CD4-positive, alpha-beta memory T cell (primary cell): ENCODE data around the gene EXD3. TPM values are rescaled to one million over a fixed set of nuclear protein-coding genes. Genes with fewer than 3 reads are reported as not detected.
"Not testable (repeated sequence)": the region's sequence is repeated elsewhere in the genome, so short reads cannot be mapped to it uniquely, and the experiment has no call there.

Experiments
- CTCF ChIA-PET: fragments of 350-600 bp; sonication (Branson Sonifier 250); formaldehyde crosslinking; loops from one replicate; lab custom pipeline; 2021; ENCODE audit warnings: inconsistent platforms; ENCODE audit not compliant: partially characterized antibody; lab: Charles Lee
- POLR2A ChIA-PET: fragments of 350-600 bp; sonication (Branson Sonifier 250); formaldehyde crosslinking; loops from one replicate; lab custom pipeline; 2021; ENCODE audit not compliant: partially characterized antibody; lab: Charles Lee
- DNase-seq, 5 donors: peaks; one replicate each; pipeline versions ENCODE4 v3.0.0 to v3.0.0-alpha.2; 2020 to 2022; ENCODE audit warnings: mixed read lengths in 1 of 5
- H3K27ac ChIP-seq: one replicate; pipeline ENCODE4 v1.7.0; 2013; ENCODE audit warnings: low read depth, low read length
- H3K27me3 ChIP-seq: 2 replicates; pipeline ENCODE4 v1.7.0; 2013; ENCODE audit warnings: mild to moderate bottlenecking, low read length, moderate library complexity; ENCODE audit not compliant: insufficient read depth
- H3K36me3 ChIP-seq: 2 replicates; pipeline ENCODE4 v1.7.0; 2013; ENCODE audit warnings: mild to moderate bottlenecking, low read length, moderate library complexity; ENCODE audit not compliant: insufficient read depth
- H3K4me1 ChIP-seq: 2 replicates; pipeline ENCODE4 v1.7.0; 2013; ENCODE audit warnings: mild to moderate bottlenecking, low read length, moderate library complexity; ENCODE audit not compliant: insufficient read depth
- H3K4me3 ChIP-seq, 2 donors: one replicate each; pipeline ENCODE4 v1.7.0; 2013; ENCODE audit warnings: low read length in 2 of 2, mild to moderate bottlenecking in 1 of 2
- H3K9me3 ChIP-seq, 2 donors: one replicate each; pipeline ENCODE4 v1.7.0; 2013; ENCODE audit warnings: low read length in 2 of 2, control low read depth in 1 of 2; ENCODE audit not compliant: control insufficient read depth in 1 of 2
- H3K27ac Mint-ChIP-seq, 7 donors: one replicate each; pipeline ENCODE4 v1.8.0; 2020 to 2021; ENCODE audit warnings: mixed read lengths in 7 of 7, mild to moderate bottlenecking in 6 of 7, inconsistent platforms in 3 of 7, moderate library complexity in 3 of 7
- H3K27me3 Mint-ChIP-seq, 2 donors: one replicate each; pipeline ENCODE4 v1.8.0; 2020 to 2021; ENCODE audit warnings: mixed read lengths in 2 of 2
- H3K36me3 Mint-ChIP-seq, 2 donors: one replicate each; pipeline ENCODE4 v1.8.0; 2020 to 2021; ENCODE audit warnings: mixed read lengths in 2 of 2, inconsistent platforms in 1 of 2, mild to moderate bottlenecking in 1 of 2
- H3K4me1 Mint-ChIP-seq, 4 donors: one replicate each; pipeline ENCODE4 v1.8.0; 2020 to 2021; ENCODE audit warnings: mixed read lengths in 4 of 4, mild to moderate bottlenecking in 1 of 4
- H3K4me3 Mint-ChIP-seq, 8 donors: one replicate each; pipeline ENCODE4 v1.8.0; 2020 to 2021; ENCODE audit warnings: mixed read lengths in 8 of 8, mild to moderate bottlenecking in 7 of 8, moderate library complexity in 6 of 8, inconsistent platforms in 3 of 8
- H3K9me3 Mint-ChIP-seq, 8 donors: one replicate each; pipeline ENCODE4 v1.8.0; 2020 to 2021; ENCODE audit warnings: mixed read lengths in 8 of 8, mild to moderate bottlenecking in 5 of 8, inconsistent platforms in 3 of 8, moderate library complexity in 1 of 8
- intact Hi-C: fragments of 100-400 bp; cut with micrococcal nuclease; formaldehyde crosslinking; loops from one replicate; pipeline ENCODE4 v1.15.1; 2023
- polyA plus RNA-seq, 2 donors: library from polyadenylated mRNA; unstranded; fragments of 300-500 nt; fragmentation: Illumina TruSeq; gene quantifications; one replicate each; pipeline ENCODE4 v1.2.3, GENCODE V29; 2021
- total RNA-seq, 2 experiments: library from RNA; stranded (reverse); gene quantifications; one replicate each; pipeline ENCODE4 v1.2.3, GENCODE V29; 2021

The EXD3 gene
- total and polyA plus RNA-seq, 4 experiments from 2014 or later = 2.5 to 21.9 (median 14.2) TPM

GRCh38 chr9:137411645-137412380, 11.1 kb downstream of the EXD3 start:
- CTCF ChIA-PET = no interaction called here
- H3K27ac ChIP-seq = no peak overlapping the region

GRCh38 chr9:137411260-137411644, 11.7 kb downstream of the EXD3 start:
- Mint-ChIP-seq H3K27ac (no peak overlapping the region), H3K4me1 (peaks cover 2 to 11% (median 4%) of the 10 kb centered on the region in 4 donors), H3K4me3 (peak overlapping the region in 1 of 8 donors; percentile 48), H3K27me3 (no peaks in the 10 kb centered on the region), H3K36me3 (no peaks in the 10 kb centered on the region), H3K9me3 (no peaks in the 10 kb centered on the region)
- Histone ChIP-seq H3K4me3 (no peak overlapping the region), H3K27ac (no peak overlapping the region), H3K9me3 (no peaks in the 10 kb centered on the region), H3K27me3 (no peaks in the 10 kb centered on the region), H3K4me1 (peaks cover 19% of the 10 kb centered on the region), H3K36me3 (no peaks in the 10 kb centered on the region)
- DNase-seq = no peak
- CTCF ChIA-PET = no interaction called here
- POLR2A ChIA-PET = interaction anchor here (0.8 to 2.9 kb wide), 3 partner anchors 12 to 65 kb away, joined by 3 to 12 read pairs (median 3); partner anchors contain the start of genes EXD3 and NOXA1
- intact Hi-C loops = no loop called here

More at GRCh38 chr9:137411645-137412380, 11.1 kb downstream of the EXD3 start:
- Mint-ChIP-seq H3K9me3 (no peaks in the 10 kb centered on the region), H3K27me3 (no peaks in the 10 kb centered on the region), H3K27ac (no peak overlapping the region), H3K4me3 (no peak overlapping the region), H3K36me3 (no peaks in the 10 kb centered on the region), H3K4me1 (peaks cover 2 to 11% (median 4%) of the 10 kb centered on the region in 4 donors)
- no peaks in the 10 kb centered on the region for H3K27me3 ChIP-seq
- no peaks in the 10 kb centered on the region for H3K9me3 ChIP-seq
- H3K4me1 ChIP-seq = peaks cover 19% of the 10 kb centered on the region
- peak in 1 of 5 donors; percentile 59 for DNase-seq
- POLR2A ChIA-PET = interaction anchor here (0.8 to 2.9 kb wide), 2 partner anchors 11 to 64 kb away, joined by 3 to 12 read pairs; partner anchors contain the start of genes EXD3 and NOXA1
- intact Hi-C loops = no loop called here
- no peaks in the 10 kb centered on the region for H3K36me3 ChIP-seq
- H3K4me3 ChIP-seq = no peak overlapping the region

GRCh38 chr9:137410891-137411249, 12.1 kb downstream of the EXD3 start:
- H3K4me1 ChIP-seq = peaks cover 19% of the 10 kb centered on the region
- H3K36me3 Mint-ChIP-seq = no peaks in the 10 kb centered on the region
- no peaks in the 10 kb centered on the region for H3K9me3 ChIP-seq
- H3K4me1 Mint-ChIP-seq = peaks cover 2 to 11% (median 5%) of the 10 kb centered on the region in 4 donors
- no peak overlapping the region for H3K27ac Mint-ChIP-seq
- intact Hi-C loops = no loop called here
- peak overlapping the region in 1 of 8 donors; percentile 48 for H3K4me3 Mint-ChIP-seq
- no peak for DNase-seq
- no peak overlapping the region for H3K27ac ChIP-seq
- ChIA-PET CTCF (no interaction called here), POLR2A (interaction anchor here (0.8 to 2.9 kb wide), 3 partner anchors 12 to 65 kb away, joined by 3 to 12 read pairs (median 3); partner anchors contain the start of genes EXD3 and NOXA1)
- H3K27me3 Mint-ChIP-seq = peaks cover 0 to 2% of the 10 kb centered on the region in 2 donors
- H3K27me3 ChIP-seq = no peaks in the 10 kb centered on the region
- H3K36me3 ChIP-seq = no peaks in the 10 kb centered on the region
- H3K9me3 Mint-ChIP-seq = no peaks in the 10 kb centered on the region
- no peak overlapping the region for H3K4me3 ChIP-seq

GRCh38 chr9:137410236-137410890, 12.6 kb downstream of the EXD3 start:
- POLR2A ChIA-PET = interaction anchor here (0.8 to 2.9 kb wide), 3 partner anchors 13 to 109 kb away, joined by 3 to 12 read pairs (median 3); partner anchors contain the start of genes EXD3 and NOXA1
- H3K4me3 ChIP-seq, H3K9me3 ChIP-seq, H3K27me3 Mint-ChIP-seq, DNase-seq, H3K9me3 Mint-ChIP-seq, CTCF ChIA-PET, H3K27ac Mint-ChIP-seq, H3K36me3 ChIP-seq, H3K36me3 Mint-ChIP-seq, H3K27me3 ChIP-seq, intact Hi-C loops, H3K27ac ChIP-seq: not testable (repeated sequence)
- Mint-ChIP-seq H3K4me3 (peak overlapping the region in 1 of 8 donors; percentile 65), H3K4me1 (peaks cover under 1 to 12% (median 7%) of the 10 kb centered on the region in 4 donors)
- peaks cover 19% of the 10 kb centered on the region for H3K4me1 ChIP-seq

GRCh38 chr9:137409515-137409914, 13.4 kb downstream of the EXD3 start:
- Histone ChIP-seq H3K9me3 (no peaks in the 10 kb centered on the region), H3K4me1 (peaks cover 19% of the 10 kb centered on the region), H3K36me3 (no peaks in the 10 kb centered on the region), H3K27ac (no peak overlapping the region), H3K4me3 (no peak overlapping the region), H3K27me3 (no peaks in the 10 kb centered on the region)
- peaks cover 0 to 12% (median 6%) of the 10 kb centered on the region in 4 donors for H3K4me1 Mint-ChIP-seq
- intact Hi-C loops = no loop called here
- peaks cover 0 to 2% of the 10 kb centered on the region in 2 donors for H3K27me3 Mint-ChIP-seq
- peak overlapping the region in 1 of 8 donors; percentile 58 for H3K4me3 Mint-ChIP-seq
- H3K27ac Mint-ChIP-seq = peak overlapping the region in 2 of 7 donors; percentile 24 to 60
- CTCF ChIA-PET = no interaction called here
- no peak for DNase-seq
- POLR2A ChIA-PET = interaction anchor here (0.8 kb wide), 1 partner anchor 108 kb away, joined by 3 read pairs; no protein-coding TSS in a partner anchor
- H3K36me3 Mint-ChIP-seq = no peaks in the 10 kb centered on the region
- H3K9me3 Mint-ChIP-seq = no peaks in the 10 kb centered on the region

- intact Hi-C loops = no loop called here
- CTCF ChIA-PET = no interaction called here
- peaks cover 0 to 7% (median 3%) of the 10 kb centered on the region in 4 donors for H3K4me1 Mint-ChIP-seq
- peaks cover 0 to 2% of the 10 kb centered on the region in 2 donors for H3K27me3 Mint-ChIP-seq
- peak overlapping the region in 1 of 8 donors; percentile 58 for H3K4me3 Mint-ChIP-seq
- Histone ChIP-seq H3K4me1 (peaks cover 19% of the 10 kb centered on the region), H3K27ac (no peak overlapping the region), H3K4me3 (no peak overlapping the region), H3K27me3 (no peaks in the 10 kb centered on the region), H3K9me3 (no peaks in the 10 kb centered on the region), H3K36me3 (no peaks in the 10 kb centered on the region)
- no peak for DNase-seq
- peak overlapping the region in 1 of 7 donors; percentile 24 for H3K27ac Mint-ChIP-seq
- H3K9me3 Mint-ChIP-seq = no peaks in the 10 kb centered on the region
- POLR2A ChIA-PET = no interaction called here
- H3K36me3 Mint-ChIP-seq = no peaks in the 10 kb centered on the region
These were observed 14.1 kb downstream of the EXD3 start for GRCh38 chr9:137408651-137409405.
